Endothelial cell of umbilical vein (primary cell): ENCODE measurements around the gene ATP11B. TPM values are rescaled to one million over a fixed set of nuclear protein-coding genes. Genes with fewer than 3 reads are reported as not detected.

Experiments
- BruUV-seq: library from RNA; stranded (reverse); fragments of 400-500 nt; replicated peaks from 2 replicates; lab custom pipeline; 2021; lab: Mats Ljungman, UMichigan
- CTCF ChIA-PET: fragments of 300-600, 350-600 bp; sonication (Branson Sonifier 250); formaldehyde crosslinking; loops from one replicate; lab custom pipeline; 2021; ENCODE audit warnings: antibody characterized with exemption, inconsistent platforms; lab: Charles Lee
- POLR2A ChIA-PET: fragments of 300-600, 350-600 bp; sonication (Branson Sonifier 250); formaldehyde crosslinking; loops from one replicate; lab custom pipeline; 2021; ENCODE audit warnings: antibody characterized with exemption, inconsistent platforms; lab: Charles Lee
- DNase-seq: peaks from one replicate; pipeline ENCODE4 v3.0.0-alpha.2; 2011; ENCODE audit warnings: low read depth, low spot score
- FAIRE-seq: peaks from 2 replicates; lab custom pipeline; 2011; peaks lifted over from hg19 to GRCh38; lab: Jason Lieb, UNC
- H2AFZ ChIP-seq: 2 replicates; pipeline ENCODE4 v1.6.0; 2012; ENCODE audit warnings: low read depth, low read length, control low read depth, inconsistent platforms
- H3K27ac ChIP-seq: 2 replicates; pipeline ENCODE4 v1.5.1; 2011; ENCODE audit warnings: low read depth, mild to moderate bottlenecking, control low read depth, low read length, moderate library complexity; ENCODE audit not compliant: insufficient read depth
- H3K27me3 ChIP-seq, 2 experiments: 2 replicates each; pipeline versions ENCODE4 v1.6.0 to v1.6.1; 2011; ENCODE audit warnings: low read length in 2 of 2, mixed read lengths in 1 of 2; ENCODE audit not compliant: control insufficient read depth in 2 of 2, insufficient read depth in 2 of 2
- H3K36me3 ChIP-seq, 2 experiments: 2 replicates in 1 of 2; 3 replicates in 1 of 2; pipeline ENCODE4 v1.5.1; 2011; ENCODE audit warnings: low read length in 2 of 2, mild to moderate bottlenecking in 1 of 2, moderate library complexity in 1 of 2; ENCODE audit not compliant: control insufficient read depth in 2 of 2, insufficient read depth in 2 of 2; ENCODE audit errors: extremely low read depth in 1 of 2
- H3K4me1 ChIP-seq: 3 replicates; pipeline ENCODE4 v1.5.1; 2011; ENCODE audit warnings: mild to moderate bottlenecking, low read length; ENCODE audit not compliant: control insufficient read depth, insufficient read depth; ENCODE audit errors: extremely low read depth
- H3K4me2 ChIP-seq: 2 replicates; pipeline ENCODE4 v1.6.1; 2011; ENCODE audit warnings: low read length, control low read depth, mixed read lengths; ENCODE audit not compliant: insufficient read depth
- H3K4me3 ChIP-seq, 3 experiments: fragments of 200-600 bp in 1 of 3; sonication (generic), shearing (Covaris generic) in 1 of 3; replicated peaks in 1 of 3; 2 replicates each; pipeline ENCODE4 v1.5.1; 2011 to 2016; ENCODE audit warnings: control low read depth in 3 of 3, low read length in 3 of 3, mild to moderate bottlenecking in 2 of 3, inconsistent platforms in 1 of 3, low read depth in 1 of 3, moderate library complexity in 1 of 3; ENCODE audit not compliant: insufficient read depth in 1 of 3
- H3K79me2 ChIP-seq: 2 replicates; pipeline ENCODE4 v1.6.0; 2012; ENCODE audit warnings: low read length, inconsistent platforms; ENCODE audit not compliant: control insufficient read depth, insufficient read depth
- H3K9ac ChIP-seq: replicated peaks from 2 replicates; pipeline ENCODE3; 2011; ENCODE audit warnings: low read length, control low read depth; ENCODE audit not compliant: insufficient read depth; ENCODE audit errors: extremely low read depth
- H3K9me1 ChIP-seq: replicated peaks from 3 replicates; pipeline ENCODE4 v1.6.0; 2011; ENCODE audit warnings: mild to moderate bottlenecking, low read length; ENCODE audit not compliant: control insufficient read depth, insufficient read depth; ENCODE audit errors: extremely low read depth
- H3K9me3 ChIP-seq: replicated peaks from 2 replicates; pipeline ENCODE4 v1.5.1; 2012; ENCODE audit warnings: low read length, inconsistent platforms; ENCODE audit not compliant: control insufficient read depth, insufficient read depth
- H4K20me1 ChIP-seq: replicated peaks from 2 replicates; pipeline ENCODE3; 2011; ENCODE audit warnings: mild to moderate bottlenecking, low read length; ENCODE audit not compliant: control insufficient read depth, insufficient read depth; ENCODE audit errors: extremely low read depth
- EZH2 ChIP-seq: IDR thresholded peaks from 2 replicates; pipeline ENCODE4 v1.6.1; 2012; ENCODE audit warnings: borderline replicate concordance, low read depth, mild to moderate bottlenecking, moderate library complexity, low read length, inconsistent platforms; ENCODE audit not compliant: severe bottlenecking
- FOS ChIP-seq: IDR thresholded peaks from 2 replicates; pipeline ENCODE4 v1.6.1; 2011; ENCODE audit warnings: mild to moderate bottlenecking, low read length, moderate library complexity, borderline replicate concordance; ENCODE audit not compliant: insufficient read depth
- GATA2 ChIP-seq: IDR thresholded peaks from 2 replicates; pipeline ENCODE4 v1.7.0; 2011; ENCODE audit warnings: low read depth, mild to moderate bottlenecking, moderate library complexity, mixed read lengths, low read length; ENCODE audit not compliant: insufficient read length, insufficient read depth
- JUN ChIP-seq: IDR thresholded peaks from 2 replicates; pipeline ENCODE4 v1.6.1; 2011; ENCODE audit warnings: borderline replicate concordance, low read depth; ENCODE audit not compliant: insufficient read length, insufficient read depth
- MYC ChIP-seq: IDR thresholded peaks from one replicate; pipeline ENCODE4 v1.6.1; 2011; ENCODE audit warnings: mild to moderate bottlenecking, low read depth, low read length
- POLR2A ChIP-seq: IDR thresholded peaks from 2 replicates; pipeline ENCODE4 v1.6.1; 2012; ENCODE audit warnings: low read depth, mild to moderate bottlenecking, control low read depth, low read length
- POLR2AphosphoS5 ChIP-seq: IDR thresholded peaks from 2 replicates; pipeline ENCODE4 v1.6.1; 2012; ENCODE audit warnings: low read depth, mild to moderate bottlenecking, control low read depth, low read length, moderate library complexity; ENCODE audit not compliant: insufficient read depth
- dilution Hi-C: fragments of 300-500 bp; cut with MboI; formaldehyde crosslinking; loops from one replicate; pipeline ENCODE4 v1.15.0; 2019; ENCODE audit warnings: low sequenced_read_pairs; ENCODE audit not compliant: extremely low pct_ligation_motif_present
- intact Hi-C: fragments of 100-400 bp; cut with micrococcal nuclease; formaldehyde crosslinking; loops from one replicate; pipeline ENCODE4 v1.10.0; 2022
- polyA plus RNA-seq, 4 experiments: library from polyadenylated mRNA; depleted of rRNA in 3 of 4; stranded (reverse) in 3 of 4; unstranded in 1 of 4; fragments of >200 nt; gene quantifications; 2 replicates each; pipeline versions ENCODE4 v1.2.1 to v1.2.3, GENCODE V29; 2011 to 2012; ENCODE audit warnings: missing spikeins in 1 of 4
- total RNA-seq: library from RNA; stranded (reverse); gene quantifications from 2 replicates; pipeline ENCODE4 v1.2.3, GENCODE V29; 2021
- TF ChIP-seq, protein P1 (sequence below): IDR thresholded peaks from 2 replicates; pipeline ENCODE4 v1.6.1; 2011; ENCODE audit not compliant: insufficient read depth, insufficient read length
- TF ChIP-seq, protein P2 (sequence below), 2 donors: IDR thresholded peaks; 1 replicate in 1 of 2; 2 replicates in 1 of 2; pipeline ENCODE4 v1.5.1; 2011; ENCODE audit warnings: low read length in 2 of 2, mild to moderate bottlenecking in 2 of 2, moderate library complexity in 2 of 2, control low read depth in 1 of 2, inconsistent platforms in 1 of 2, low read depth in 1 of 2; ENCODE audit not compliant: insufficient read depth in 1 of 2; ENCODE audit errors: extremely low read depth in 1 of 2

Gene ATP11B
- total and polyA plus RNA-seq, 2 donors (not counting 3 experiments of a cell fraction or from before 2014, with no cell fraction given), result 10.1 to 49.3 TPM

DNA sequence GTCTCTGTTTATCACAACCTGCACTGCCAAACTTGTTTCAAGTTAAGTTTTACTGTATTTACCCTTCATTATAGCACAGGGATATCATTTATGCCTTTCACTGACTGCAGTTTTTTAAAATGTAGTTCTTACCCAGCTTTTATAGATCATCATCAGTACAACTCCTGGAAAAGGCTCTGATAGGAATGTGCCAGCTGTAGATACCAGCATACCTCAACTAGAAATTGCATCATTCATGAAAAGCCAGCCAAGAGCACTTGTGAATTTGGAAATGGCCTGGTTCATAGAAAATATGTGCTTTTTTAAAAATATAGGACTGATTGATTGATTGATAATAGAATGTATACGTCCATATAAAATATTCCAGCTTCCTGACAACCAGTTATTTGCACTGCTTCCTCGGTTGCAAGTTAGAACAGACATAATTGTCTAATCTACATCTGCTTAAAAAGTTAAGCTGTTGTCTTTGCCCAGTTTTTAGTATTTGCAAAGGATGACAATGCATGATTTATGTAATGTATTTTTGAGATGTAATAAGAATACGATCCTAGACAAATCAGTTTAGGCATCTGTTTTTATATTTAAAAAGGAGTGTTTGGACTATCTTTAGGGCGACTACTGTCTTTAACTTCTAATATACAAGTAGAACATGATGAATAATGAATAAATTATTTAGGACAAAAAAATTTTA lies 128.5 kb downstream of the ATP11B start:
- Histone ChIP-seq H3K9me1 (no peaks in the 10 kb centered on the region), H3K36me3 (no peaks in the 10 kb centered on the region), H3K27ac (no peak overlapping the region), H4K20me1 (no peaks in the 10 kb centered on the region), H3K27me3 (no peaks in the 10 kb centered on the region), H3K9me3 (no peaks in the 10 kb centered on the region), H3K4me2 (no peak overlapping the region), H3K9ac (no peak overlapping the region), H2AFZ (no peak overlapping the region), H3K4me1 (no peaks in the 10 kb centered on the region), H3K4me3 (no peak overlapping the region), H3K79me2 (no peaks in the 10 kb centered on the region)
- BruUV-seq, result no TSS peak
- dilution Hi-C loops (no loop called here), intact Hi-C loops (no loop called here)
- ChIA-PET CTCF (interaction anchor here (1.2 to 2.1 kb wide), 3 partner anchors 12 to 47 kb away, joined by 4 to 7 read pairs (median 5); no protein-coding TSS in a partner anchor), POLR2A (interaction anchor here (0.6 kb wide), 1 partner anchor 12 kb away, joined by 6 read pairs; no protein-coding TSS in a partner anchor)
- DNase-seq (no peak), FAIRE-seq (no peak)
- TF ChIP-seq POLR2AphosphoS5, result no peak
- TF ChIP-seq EZH2, result no peak
- TF ChIP-seq, protein P1, sequence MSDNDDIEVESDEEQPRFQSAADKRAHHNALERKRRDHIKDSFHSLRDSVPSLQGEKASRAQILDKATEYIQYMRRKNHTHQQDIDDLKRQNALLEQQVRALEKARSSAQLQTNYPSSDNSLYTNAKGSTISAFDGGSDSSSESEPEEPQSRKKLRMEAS, result no peak
- TF ChIP-seq MYC, result no peak
- no peak for TF ChIP-seq POLR2A

DNA sequence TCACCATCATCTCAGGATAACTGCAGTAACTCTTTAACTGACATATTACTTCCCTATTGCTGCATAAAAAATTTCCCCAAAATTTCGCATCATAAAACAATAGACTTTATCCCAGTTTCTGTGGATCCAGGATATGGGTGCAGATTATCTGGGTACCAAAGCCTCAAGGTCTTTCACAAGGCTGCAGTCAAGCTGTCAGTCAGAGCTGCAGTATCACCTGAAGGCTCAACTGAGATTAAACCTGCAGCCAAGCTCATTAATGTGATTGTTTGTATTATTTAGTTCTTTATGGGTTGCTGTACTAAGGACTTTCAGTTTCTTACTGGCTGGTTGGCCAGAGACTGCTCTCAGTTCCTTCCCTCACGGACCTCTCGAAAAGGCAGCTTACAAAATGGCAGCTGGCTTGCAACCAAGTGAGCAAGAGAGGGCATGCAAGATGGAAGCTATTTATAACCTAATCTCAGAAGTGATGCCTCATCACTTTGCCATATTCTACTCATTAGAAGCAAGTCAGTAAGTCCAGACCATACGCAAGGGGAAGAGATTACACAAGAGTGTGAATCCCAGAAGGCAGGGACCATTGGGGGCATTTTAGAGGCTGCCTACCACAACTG lies 132.1 kb downstream of the ATP11B start:
- Histone ChIP-seq H3K36me3 (no peaks in the 10 kb centered on the region), H3K27me3 (no peaks in the 10 kb centered on the region), H3K9me1 (no peaks in the 10 kb centered on the region), H3K79me2 (no peaks in the 10 kb centered on the region), H3K4me2 (no peak overlapping the region), H3K27ac (no peak overlapping the region), H2AFZ (no peak overlapping the region), H3K9me3 (no peaks in the 10 kb centered on the region), H4K20me1 (no peaks in the 10 kb centered on the region), H3K4me1 (no peaks in the 10 kb centered on the region), H3K4me3 (no peak overlapping the region), H3K9ac (no peak overlapping the region)
- ChIA-PET POLR2A (no interaction called here), CTCF (interaction anchor here (1.2 to 1.4 kb wide), 3 partner anchors 8 to 16 kb away, joined by 3 to 4 read pairs (median 3); no protein-coding TSS in a partner anchor)
- intact Hi-C loops, result no loop called here
- DNase-seq, result no peak
- FAIRE-seq, result no peak
- dilution Hi-C loops, result no loop called here
- no peak for TF ChIP-seq FOS
- no peak for TF ChIP-seq POLR2AphosphoS5
- TF ChIP-seq, protein P2, sequence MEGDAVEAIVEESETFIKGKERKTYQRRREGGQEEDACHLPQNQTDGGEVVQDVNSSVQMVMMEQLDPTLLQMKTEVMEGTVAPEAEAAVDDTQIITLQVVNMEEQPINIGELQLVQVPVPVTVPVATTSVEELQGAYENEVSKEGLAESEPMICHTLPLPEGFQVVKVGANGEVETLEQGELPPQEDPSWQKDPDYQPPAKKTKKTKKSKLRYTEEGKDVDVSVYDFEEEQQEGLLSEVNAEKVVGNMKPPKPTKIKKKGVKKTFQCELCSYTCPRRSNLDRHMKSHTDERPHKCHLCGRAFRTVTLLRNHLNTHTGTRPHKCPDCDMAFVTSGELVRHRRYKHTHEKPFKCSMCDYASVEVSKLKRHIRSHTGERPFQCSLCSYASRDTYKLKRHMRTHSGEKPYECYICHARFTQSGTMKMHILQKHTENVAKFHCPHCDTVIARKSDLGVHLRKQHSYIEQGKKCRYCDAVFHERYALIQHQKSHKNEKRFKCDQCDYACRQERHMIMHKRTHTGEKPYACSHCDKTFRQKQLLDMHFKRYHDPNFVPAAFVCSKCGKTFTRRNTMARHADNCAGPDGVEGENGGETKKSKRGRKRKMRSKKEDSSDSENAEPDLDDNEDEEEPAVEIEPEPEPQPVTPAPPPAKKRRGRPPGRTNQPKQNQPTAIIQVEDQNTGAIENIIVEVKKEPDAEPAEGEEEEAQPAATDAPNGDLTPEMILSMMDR (IDR thresholded peaks at IDR 0.05; ENCODE audit: extremely low read depth in 1 of 2, insufficient read depth in 1 of 2, low read depth in 1 of 2, low read length in 2 of 2), result no peak
- TF ChIP-seq JUN, result no peak
- TF ChIP-seq GATA2, result no peak
- no peak for TF ChIP-seq MYC
- TF ChIP-seq, protein P1, result no peak
- no peak for TF ChIP-seq POLR2A
- TF ChIP-seq EZH2, result no peak
- no TSS peak for BruUV-seq
